ENCODE measurements around the gene ME3. TPM values are rescaled to one million over a fixed set of nuclear protein-coding genes. Genes with fewer than 3 reads are reported as not detected.

The ME3 gene
- total RNA-seq, 1 experiment from 2014 or later, result 35.3 TPM

- ChIA-PET POLR2A (interaction anchor here (1.4 kb wide), 1 partner anchor 18 kb away, joined by 4 read pairs; no protein-coding TSS in a partner anchor), CTCF (interaction anchor here (0.5 to 1.6 kb wide), 2 partner anchors 121 to 739 kb away, joined by 4 to 8 read pairs; no protein-coding TSS in a partner anchor)
- H3K9me3 ChIP-seq (ENCODE audit: control insufficient read depth, insufficient read depth, low read depth, low read length), result no peaks in the 10 kb centered on the region
- no peak overlapping the region for H3K4me3 ChIP-seq (ENCODE audit: low read depth in 2 of 2, low read length in 2 of 2)
- H3K27ac ChIP-seq (ENCODE audit: low read length), result peak overlapping the region; percentile 75
- ATAC-seq (no peak), DNase-seq (ENCODE audit: low read depth, low spot score) (no peak)
- no peaks in the 10 kb centered on the region for H3K27me3 ChIP-seq (ENCODE audit: control insufficient read depth, insufficient read depth, low read length)
- no peaks in the 10 kb centered on the region for H3K36me3 ChIP-seq (ENCODE audit: control insufficient read depth, insufficient read depth, low read length)
- BruUV-seq (replicated peaks), result no TSS peak
- no peak for TF ChIP-seq CTCF (IDR thresholded peaks at IDR 0.05)
- TF ChIP-seq SIN3A (IDR thresholded peaks at IDR 0.05; ENCODE audit: borderline replicate concordance, insufficient read depth, low read depth, low read length), result no peak
- TF ChIP-seq POLR2AphosphoS5 (IDR thresholded peaks at IDR 0.05; ENCODE audit: low read depth, low read length), result no peak
- TF ChIP-seq REST (IDR thresholded peaks at IDR 0.05; ENCODE audit: insufficient read depth in 1 of 2, low read depth in 2 of 2, low read length in 1 of 2), result no peak
- no peak for TF ChIP-seq TCF7L2 (IDR thresholded peaks at IDR 0.05; ENCODE audit: low read depth, low read length)
- in situ Hi-C loops (cut with HindIII; ENCODE audit: low pct_unique_long_range_greater_than_20kb, low sequenced_read_pairs) (no loop called here), intact Hi-C loops (cut with micrococcal nuclease; ENCODE audit: unreplicated experiment) (no loop called here)
- peaks cover 60% of the 10 kb centered on the region for H3K4me1 ChIP-seq (ENCODE audit: control insufficient read depth, insufficient read depth, low read length)
Observed at GRCh38 chr11:86678296-86678695, 5.9 kb upstream of the ME3 start.

- Histone ChIP-seq H3K4me3 (ENCODE audit: low read depth in 2 of 2, low read length in 2 of 2) (no peak overlapping the region), H3K4me1 (ENCODE audit: control insufficient read depth, insufficient read depth, low read length) (peaks cover 70% of the 10 kb centered on the region), H3K9me3 (ENCODE audit: control insufficient read depth, insufficient read depth, low read depth, low read length) (no peaks in the 10 kb centered on the region), H3K36me3 (ENCODE audit: control insufficient read depth, insufficient read depth, low read length) (no peaks in the 10 kb centered on the region), H3K27me3 (ENCODE audit: control insufficient read depth, insufficient read depth, low read length) (no peaks in the 10 kb centered on the region), H3K27ac (ENCODE audit: low read length) (peak overlapping the region; percentile 99)
- ChIA-PET POLR2A (no interaction called here), CTCF (no interaction called here)
- TF ChIP-seq REST (IDR thresholded peaks at IDR 0.05; ENCODE audit: insufficient read depth in 1 of 2, low read depth in 2 of 2, low read length in 1 of 2) (no peak), POLR2AphosphoS5 (IDR thresholded peaks at IDR 0.05; ENCODE audit: low read depth, low read length) (no peak), CTCF (IDR thresholded peaks at IDR 0.05) (peak; percentile 76), SIN3A (IDR thresholded peaks at IDR 0.05; ENCODE audit: borderline replicate concordance, insufficient read depth, low read depth, low read length) (no peak)
- in situ Hi-C loops (cut with HindIII; ENCODE audit: low pct_unique_long_range_greater_than_20kb, low sequenced_read_pairs) (no loop called here), intact Hi-C loops (cut with micrococcal nuclease; ENCODE audit: unreplicated experiment) (no loop called here)
- no peak for ATAC-seq
- DNase-seq (ENCODE audit: low read depth, low spot score), result no peak
- BruUV-seq (replicated peaks), result no TSS peak
Observed at GRCh38 chr11:86676533-86677154, 4.2 kb upstream of the ME3 start.
